ENCODE results near the gene DNAAF6. TPM values are rescaled to one million over a fixed set of nuclear protein-coding genes. Genes with fewer than 3 reads are reported as not detected.

Gene DNAAF6
- total and polyA plus RNA-seq, 2 donors (not counting 3 experiments of a cell fraction or from before 2014, with no cell fraction given), result not detected

- Histone ChIP-seq H3K4me1 (ENCODE audit: control insufficient read depth, extremely low read depth, insufficient read depth, low read length) (no peaks in the 10 kb centered on the region), H3K27ac (ENCODE audit: insufficient read depth, low read depth, low read length) (no peak overlapping the region), H3K4me2 (ENCODE audit: insufficient read depth, low read length) (no peak overlapping the region), H3K79me2 (ENCODE audit: control insufficient read depth, insufficient read depth, low read length) (no peaks in the 10 kb centered on the region), H3K9me3 (replicated peaks; ENCODE audit: control insufficient read depth, insufficient read depth, low read length) (no peaks in the 10 kb centered on the region), H3K4me3 (replicated peaks in 1 of 3; ENCODE audit: insufficient read depth in 1 of 3, low read depth in 1 of 3, low read length in 3 of 3) (no peak overlapping the region), H3K27me3 (ENCODE audit: control insufficient read depth in 2 of 2, insufficient read depth in 2 of 2, low read length in 2 of 2) (no peaks in the 10 kb centered on the region), H4K20me1 (replicated peaks; ENCODE audit: control insufficient read depth, extremely low read depth, insufficient read depth, low read length) (no peaks in the 10 kb centered on the region), H3K9ac (replicated peaks; ENCODE audit: extremely low read depth, insufficient read depth, low read length) (no peak overlapping the region), H2AFZ (ENCODE audit: low read depth, low read length) (no peak overlapping the region), H3K9me1 (replicated peaks; ENCODE audit: control insufficient read depth, extremely low read depth, insufficient read depth, low read length) (no peaks in the 10 kb centered on the region), H3K36me3 (ENCODE audit: control insufficient read depth in 2 of 2, extremely low read depth in 1 of 2, insufficient read depth in 2 of 2, low read length in 2 of 2) (no peaks in the 10 kb centered on the region)
- CTCF ChIA-PET, result no interaction called here
- BruUV-seq (replicated peaks), result no TSS peak
- POLR2A ChIA-PET, result no interaction called here
- intact Hi-C loops (cut with micrococcal nuclease) (no loop called here), dilution Hi-C loops (cut with MboI; ENCODE audit: extremely low pct_ligation_motif_present, low sequenced_read_pairs) (no loop called here)
- FAIRE-seq, result no peak
- TF ChIP-seq FOS (IDR thresholded peaks at IDR 0.05; ENCODE audit: borderline replicate concordance, insufficient read depth, low read length), result no peak
- TF ChIP-seq EZH2 (IDR thresholded peaks at IDR 0.05; ENCODE audit: borderline replicate concordance, low read depth, low read length, severe bottlenecking), result no peak
- no peak for TF ChIP-seq CTCF (IDR thresholded peaks at IDR 0.05; ENCODE audit: extremely low read depth in 1 of 2, insufficient read depth in 1 of 2, low read depth in 1 of 2, low read length in 2 of 2)
- no peak for TF ChIP-seq JUN (IDR thresholded peaks at IDR 0.05; ENCODE audit: borderline replicate concordance, insufficient read depth, insufficient read length, low read depth)
- no peak for TF ChIP-seq MYC (IDR thresholded peaks at IDR 0.05; ENCODE audit: low read depth, low read length)
- TF ChIP-seq POLR2A (IDR thresholded peaks at IDR 0.05; ENCODE audit: low read depth, low read length), result no peak
- no peak for TF ChIP-seq POLR2AphosphoS5 (IDR thresholded peaks at IDR 0.05; ENCODE audit: insufficient read depth, low read depth, low read length)
- TF ChIP-seq MAX (IDR thresholded peaks at IDR 0.05; ENCODE audit: insufficient read depth, insufficient read length), result no peak
- no peak for TF ChIP-seq GATA2 (IDR thresholded peaks at IDR 0.05; ENCODE audit: insufficient read depth, insufficient read length, low read depth, low read length)
- no peak for DNase-seq (ENCODE audit: low read depth, low spot score)
Measured at GRCh38 chrX:107228486-107228819, 22.0 kb downstream of the DNAAF6 start.

Data from endothelial cell of umbilical vein (primary cell).